NK-92 treated with Interleukin-12 subunit alpha and Interleukin-12 subunit beta, amount 100 ng/mL, for 24 hours (cell line): ENCODE results near the gene NDRG3.
A peak's percentile ranks its signal among the peaks of the same experiment; 100 is the strongest.

Experiments
- DNase-seq: peaks from one replicate; lab custom pipeline; 2025; lab: John Stamatoyannopoulos, UW

NDRG3 gene

GRCh38 chr20:36606158-36607066 lies 139.5 kb downstream of the NDRG3 start:
- DNase-seq, result peak; percentile 62

DNA sequence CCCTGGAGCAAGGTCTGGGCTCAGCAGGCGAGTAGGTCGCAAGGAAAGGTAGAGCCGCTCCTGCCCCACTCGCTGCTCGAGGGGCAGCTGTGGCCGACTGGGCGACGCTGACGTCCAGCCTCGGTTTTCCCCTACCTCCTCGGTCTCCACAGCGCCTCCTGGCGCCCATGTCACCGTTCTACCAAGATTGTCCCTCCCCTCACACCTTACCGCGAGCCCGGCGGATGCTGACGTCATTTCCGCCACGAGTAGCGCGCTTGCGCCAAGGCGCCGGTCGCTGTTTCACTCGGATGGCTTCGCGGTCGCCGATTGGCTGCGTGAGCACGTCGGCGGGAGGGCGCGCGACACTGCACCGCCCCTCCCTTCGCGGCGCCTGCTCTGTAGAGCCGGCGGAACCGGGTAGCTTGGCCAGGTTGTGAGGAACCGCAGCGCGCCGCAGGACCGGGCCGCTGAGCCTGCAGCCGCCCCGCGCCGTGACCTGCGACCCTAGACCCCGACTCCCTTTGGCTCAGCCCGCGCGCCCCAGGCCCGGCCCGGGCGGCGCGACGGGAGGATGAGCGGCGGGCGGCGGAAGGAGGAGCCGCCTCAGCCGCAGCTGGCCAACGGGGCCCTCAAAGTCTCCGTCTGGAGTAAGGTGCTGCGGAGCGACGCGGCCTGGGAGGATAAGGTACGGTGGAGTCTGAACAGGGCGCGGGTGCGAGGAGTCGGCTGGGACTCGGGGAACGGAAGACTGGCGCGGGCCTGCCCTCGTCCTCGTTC lies 140.3 kb downstream of the NDRG3 start, which contains the start of gene RAB5IF:
TSS of gene RAB5IF (plus strand) at position 381 of the 759 bp plus-strand sequence. CDS start at position 554, 173 bp downstream.
- peak; percentile 98 for DNase-seq

GRCh38 chr20:36604952-36605398 lies 140.9 kb downstream of the NDRG3 start:
- peak; percentile 41 for DNase-seq
